HEK293 (cell line): Measurements from ENCODE around the gene CACNA1C.
A peak's percentile ranks its signal among the peaks of the same experiment; 100 is the strongest.

Experiments
- CTCF ChIA-PET: fragments of 350-600 bp; formaldehyde crosslinking; extraction: SDS; loops from one replicate; lab custom pipeline; 2021; ENCODE audit warnings: antibody characterized with exemption; lab: Yijun Ruan, JAX
- POLR2A ChIA-PET: fragments of 300-600 bp; formaldehyde crosslinking; extraction: SDS; loops from one replicate; lab custom pipeline; 2020; ENCODE audit warnings: antibody characterized with exemption, inconsistent platforms; lab: Yijun Ruan, JAX
- H3K27ac ChIP-seq: fragments of 200-500 bp; sonication (Bioruptor generic); 2 replicates; pipeline ENCODE4 v1.5.1; 2014; ENCODE audit warnings: low read depth, low read length, control low read depth, inconsistent platforms; ENCODE audit errors: extremely low read depth
- H3K36me3 ChIP-seq, 2 experiments: fragments of 200-500 bp in 1 of 2; sonication (Bioruptor generic) in 1 of 2; 1 replicate in 1 of 2; 2 replicates in 1 of 2; pipeline ENCODE4 v1.5.1; 2014 to 2017; ENCODE audit warnings: inconsistent platforms in 2 of 2, low read length in 2 of 2; ENCODE audit not compliant: control insufficient read depth in 2 of 2, insufficient read depth in 1 of 2
- H3K4me1 ChIP-seq: fragments of 200-500 bp; sonication (Bioruptor generic); 2 replicates; pipeline ENCODE4 v1.5.1; 2014; ENCODE audit warnings: mild to moderate bottlenecking, low read length, inconsistent platforms; ENCODE audit not compliant: control insufficient read depth, insufficient read depth
- H3K4me3 ChIP-seq: 2 replicates; pipeline ENCODE4 v1.5.1; 2011; ENCODE audit warnings: low read depth, mild to moderate bottlenecking, control low read depth, low read length, moderate library complexity
- H3K9me3 ChIP-seq: fragments of 200-500 bp; sonication (Bioruptor generic); 2 replicates; pipeline ENCODE4 v1.5.1; 2014; ENCODE audit warnings: low read depth, low read length, inconsistent platforms; ENCODE audit not compliant: control insufficient read depth, insufficient read depth
- AEBP2 ChIP-seq: fragments of 450-650 bp; formaldehyde crosslinking; IDR thresholded peaks from 2 replicates; pipeline ENCODE4 v1.5.1; 2016; ENCODE audit warnings: missing biosample characterization, missing genetic modification characterization, borderline replicate concordance
- BCL6B ChIP-seq: fragments of 450-650 bp; formaldehyde crosslinking; IDR thresholded peaks from 2 replicates; pipeline ENCODE4 v1.5.1; 2017; ENCODE audit warnings: missing biosample characterization, missing genetic modification characterization
- KLF1 ChIP-seq: fragments of 450-650 bp; formaldehyde crosslinking; IDR thresholded peaks from 2 replicates; pipeline ENCODE4 v1.5.1; 2016; ENCODE audit warnings: missing biosample characterization, missing genetic modification characterization
- SP2 ChIP-seq: fragments of 450-650 bp; formaldehyde crosslinking; IDR thresholded peaks from 2 replicates; pipeline ENCODE4 v1.5.1; 2016; ENCODE audit warnings: missing biosample characterization, missing genetic modification characterization
- ZBTB44 ChIP-seq: fragments of 450-650 bp; IDR thresholded peaks from 2 replicates; pipeline ENCODE4 v1.5.1; 2018; ENCODE audit warnings: missing biosample characterization, mild to moderate bottlenecking, missing genetic modification characterization
- ZFP41 ChIP-seq: fragments of 450-650 bp; formaldehyde crosslinking; IDR thresholded peaks from 2 replicates; pipeline ENCODE4 v1.5.1; 2016; ENCODE audit warnings: missing biosample characterization, missing genetic modification characterization, borderline replicate concordance
- ZIC2 ChIP-seq: fragments of 450-650 bp; formaldehyde crosslinking; IDR thresholded peaks from 2 replicates; pipeline ENCODE4 v1.5.1; 2016; ENCODE audit warnings: missing biosample characterization, missing genetic modification characterization
- ZNF146 ChIP-seq: fragments of 450-650 bp; formaldehyde crosslinking; IDR thresholded peaks from 2 replicates; pipeline ENCODE4 v1.5.1; 2016; ENCODE audit warnings: missing biosample characterization, missing genetic modification characterization
- ZNF19 ChIP-seq: fragments of 450-650 bp; formaldehyde crosslinking; IDR thresholded peaks from 2 replicates; pipeline ENCODE4; 2016; ENCODE audit warnings: missing biosample characterization, missing genetic modification characterization, low read depth
- ZNF37A ChIP-seq: fragments of 450-650 bp; IDR thresholded peaks from 2 replicates; pipeline ENCODE4 v1.5.1; 2018; ENCODE audit warnings: missing biosample characterization, missing genetic modification characterization
- ZNF555 ChIP-seq: fragments of 450-650 bp; formaldehyde crosslinking; conservative IDR thresholded peaks from 2 replicates; pipeline ENCODE4 v1.5.1; 2017; ENCODE audit warnings: missing biosample characterization, mild to moderate bottlenecking, missing genetic modification characterization, inconsistent platforms
- ZNF561 ChIP-seq: fragments of 450-650 bp; IDR thresholded peaks from 2 replicates; pipeline ENCODE4 v1.5.1; 2018; ENCODE audit warnings: missing biosample characterization, missing genetic modification characterization, borderline replicate concordance
- ZNF585B ChIP-seq: fragments of 450-650 bp; formaldehyde crosslinking; IDR thresholded peaks from 2 replicates; pipeline ENCODE4 v1.5.1; 2016; ENCODE audit warnings: missing biosample characterization, missing genetic modification characterization
- ZNF639 ChIP-seq: fragments of 450-650 bp; formaldehyde crosslinking; IDR thresholded peaks from 2 replicates; pipeline ENCODE4 v1.5.1; 2016; ENCODE audit warnings: missing biosample characterization, missing genetic modification characterization
- ZNF704 ChIP-seq: fragments of 450-650 bp; formaldehyde crosslinking; IDR thresholded peaks from 2 replicates; pipeline ENCODE4 v1.5.1; 2016; ENCODE audit warnings: missing biosample characterization, missing genetic modification characterization
- ZSCAN16 ChIP-seq: fragments of 450-650 bp; formaldehyde crosslinking; IDR thresholded peaks from 2 replicates; pipeline ENCODE4 v1.5.1; 2016; ENCODE audit warnings: missing biosample characterization, missing genetic modification characterization

CACNA1C gene

GRCh38 chr12:2481951-2482350 lies 429.2 kb downstream of the CACNA1C start:
- H3K36me3 ChIP-seq = no peaks in the 10 kb centered on the region
- ChIA-PET CTCF (no interaction called here), POLR2A (no interaction called here)
- no peaks in the 10 kb centered on the region for H3K4me1 ChIP-seq
- TF ChIP-seq ZNF19 (tag by site-specific recombination) (no peak), KLF1 (tag by site-specific recombination) (no peak), SP2 (tag by site-specific recombination) (no peak), ZBTB44 (tag by site-specific recombination) (no peak), ZNF561 (tag by site-specific recombination) (no peak), ZNF146 (tag by site-specific recombination) (no peak), BCL6B (tag by site-specific recombination) (no peak), ZNF37A (tag by site-specific recombination) (no peak), ZFP41 (tag by site-specific recombination) (no peak), ZNF639 (tag by site-specific recombination) (no peak), ZSCAN16 (no peak)
- no peaks in the 10 kb centered on the region for H3K9me3 ChIP-seq
- no peak overlapping the region for H3K27ac ChIP-seq
- no peak overlapping the region for H3K4me3 ChIP-seq

- POLR2A ChIA-PET = no interaction called here
Measured at GRCh38 chr12:2482938-2483660, 430.3 kb downstream of the CACNA1C start.

GRCh38 chr12:2483713-2484112 lies 430.9 kb downstream of the CACNA1C start:
- Histone ChIP-seq H3K36me3 (no peaks in the 10 kb centered on the region), H3K4me3 (no peak overlapping the region), H3K4me1 (no peaks in the 10 kb centered on the region), H3K9me3 (no peaks in the 10 kb centered on the region), H3K27ac (no peak overlapping the region)
- POLR2A ChIA-PET = no interaction called here
- CTCF ChIA-PET = no interaction called here
- no peak for TF ChIP-seq ZNF704 (tag by site-specific recombination)
- TF ChIP-seq ZFP41 (tag by site-specific recombination) = no peak
- TF ChIP-seq ZNF555 = no peak

More at GRCh38 chr12:2482938-2483660, 430.3 kb downstream of the CACNA1C start:
- Histone ChIP-seq H3K27ac (no peak overlapping the region), H3K9me3 (no peaks in the 10 kb centered on the region), H3K4me3 (no peak overlapping the region), H3K36me3 (no peaks in the 10 kb centered on the region), H3K4me1 (no peaks in the 10 kb centered on the region)
- CTCF ChIA-PET = interaction anchor here (0.5 kb wide), 1 partner anchor 15 kb away, joined by 4 read pairs; no protein-coding TSS in a partner anchor
- peak; percentile 28; the same call in 1 of the 2 replicates for TF ChIP-seq ZIC2 (tag by site-specific recombination)
- TF ChIP-seq AEBP2 (tag by site-specific recombination) = no peak
- peak; percentile 25; the same call in 1 of the 2 replicates for TF ChIP-seq ZNF585B (tag by site-specific recombination)
